Measurements from ENCODE around the gene PPFIA1. TPM values are rescaled to one million over a fixed set of nuclear protein-coding genes. Genes with fewer than 3 reads are reported as not detected.
A peak's percentile ranks its signal among the peaks of the same experiment; 100 is the strongest.

The PPFIA1 gene
- total and polyA plus RNA-seq, 2 of the 13 experiments (the other 11 are each of a cell fraction or from before 2014, with no cell fraction given), result 29.9 to 45.2 TPM

DNA sequence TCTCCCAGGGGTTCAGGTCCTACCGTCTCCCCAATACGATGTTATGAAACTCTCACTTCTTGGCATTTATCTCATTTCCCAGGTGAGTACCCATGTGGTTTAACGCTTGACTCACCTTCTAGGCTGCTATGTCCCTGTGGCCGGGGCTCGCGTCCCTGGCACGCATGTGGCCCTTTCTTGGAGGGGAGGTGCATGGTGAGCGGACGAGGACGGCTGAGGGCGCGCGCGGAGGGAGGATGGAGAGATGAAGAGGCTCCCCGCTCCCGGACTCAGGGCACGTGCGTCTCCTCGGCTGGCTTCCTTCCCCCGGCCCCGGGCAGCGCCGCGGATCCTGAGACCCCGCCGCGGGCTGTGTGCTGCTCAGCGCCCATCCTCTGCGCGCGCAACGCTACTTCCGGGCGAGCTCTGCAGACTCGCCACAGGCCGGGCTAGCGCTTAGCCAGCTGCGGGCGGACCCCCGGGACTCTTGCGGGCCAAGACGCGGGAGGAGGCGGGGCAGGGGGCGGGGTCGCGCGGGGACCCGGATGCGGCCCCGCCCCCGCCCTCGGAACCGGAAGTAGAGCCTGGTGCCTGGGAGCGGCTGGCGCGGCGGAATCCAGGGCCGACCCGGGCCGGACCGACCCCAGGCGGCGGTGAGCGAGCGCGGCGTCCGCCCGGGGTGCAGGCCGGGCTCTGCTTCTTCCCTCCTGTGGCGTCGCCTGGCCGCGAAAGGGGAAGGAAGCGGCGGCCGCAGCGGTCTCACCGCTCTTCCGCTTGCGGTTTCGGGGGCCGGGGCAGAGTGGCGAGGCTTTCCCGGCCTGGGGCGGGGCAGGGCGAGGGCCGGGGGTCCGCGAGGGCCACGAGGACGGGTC lies 127.7 kb downstream of the PPFIA1 start, which contains the start of gene CTTN (continued):
- TF ChIP-seq ELF3 (CRISPR knock-in tag; IDR thresholded peaks at IDR 0.05) (peak; percentile 48; the same call in 1 of the 2 replicates), CBX2 (IDR thresholded peaks at IDR 0.05; ENCODE audit: low read depth, low read length) (no peak), CBX2 (CRISPR knock-in tag; IDR thresholded peaks at IDR 0.05; ENCODE audit: low read depth) (no peak), MAFG (CRISPR knock-in tag; IDR thresholded peaks at IDR 0.05) (no peak), FOXA3 (CRISPR knock-in tag; IDR thresholded peaks at IDR 0.05) (0 out of 2 replicates have a peak, but pooled peaks have one; percentile 16), RBM22 (optimal IDR thresholded peaks at IDR 0.05; ENCODE audit: low read length) (no peak), RBAK (CRISPR knock-in tag; IDR thresholded peaks at IDR 0.05) (no peak), IKZF4 (CRISPR knock-in tag; IDR thresholded peaks at IDR 0.05; ENCODE audit: borderline replicate concordance, low read depth, not compliant biosample characterization) (no peak), ZNF609 (CRISPR knock-in tag; IDR thresholded peaks at IDR 0.05; ENCODE audit: borderline replicate concordance) (0 out of 2 replicates have a peak, but pooled peaks have one; percentile 21), FOXK1 (CRISPR knock-in tag; IDR thresholded peaks at IDR 0.05; ENCODE audit: borderline replicate concordance, low read depth) (0 out of 2 replicates have a peak, but pooled peaks have one; percentile 16), TAF1 (CRISPR knock-in tag; IDR thresholded peaks at IDR 0.05) (peak; percentile 91), ZNF75D (CRISPR knock-in tag; IDR thresholded peaks at IDR 0.05; ENCODE audit: borderline replicate concordance) (no peak), ZNF225 (CRISPR knock-in tag; IDR thresholded peaks at IDR 0.05) (0 out of 2 replicates have a peak, but pooled peaks have one; percentile 8), TEF (CRISPR knock-in tag; IDR thresholded peaks at IDR 0.05) (no peak; the same call in 1 of the 2 replicates), MXD1 (CRISPR knock-in tag; IDR thresholded peaks at IDR 0.05) (peak; percentile 93), ZBTB14 (CRISPR knock-in tag; IDR thresholded peaks at IDR 0.05) (peak; percentile 50; the same call in 1 of the 2 replicates), GATA4 (IDR thresholded peaks at IDR 0.05; ENCODE audit: borderline replicate concordance, low read depth) (no peak), KDM5A (IDR thresholded peaks at IDR 0.05; ENCODE audit: borderline replicate concordance, low read length) (peak; percentile 41; the same call in 1 of the 2 replicates), ZNF496 (CRISPR knock-in tag; IDR thresholded peaks at IDR 0.05; ENCODE audit: insufficient replicate concordance) (no peak), CENPT (CRISPR knock-in tag; IDR thresholded peaks at IDR 0.05; ENCODE audit: low read depth) (0 out of 2 replicates have a peak, but pooled peaks have one; percentile 37), KDM1A (CRISPR knock-in tag; IDR thresholded peaks at IDR 0.05) (no peak)
- TF ChIP-seq, protein P1, sequence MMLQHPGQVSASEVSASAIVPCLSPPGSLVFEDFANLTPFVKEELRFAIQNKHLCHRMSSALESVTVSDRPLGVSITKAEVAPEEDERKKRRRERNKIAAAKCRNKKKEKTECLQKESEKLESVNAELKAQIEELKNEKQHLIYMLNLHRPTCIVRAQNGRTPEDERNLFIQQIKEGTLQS (CRISPR knock-in tag; IDR thresholded peaks at IDR 0.05), result peak; percentile 11; the same call in 1 of the 2 replicates

All from HepG2 (cell line).